GM19324 (cell line): ENCODE results near the gene THRSP.
"Not testable (repeated sequence)": the region's sequence is repeated elsewhere in the genome, so short reads cannot be mapped to it uniquely, and the experiment has no call there.

Experiments used
- ATAC-seq: cut with Tn5 transposase; IDR thresholded peaks from one replicate; pipeline ENCODE4 v1.9.1; 2021; ENCODE audit warnings: mild to moderate bottlenecking, moderate library complexity; ENCODE audit not compliant: unreplicated experiment, low FRiP score

Gene THRSP

GRCh38 chr11:78085972-78086371 lies 22.3 kb downstream of the THRSP start:
- ATAC-seq, result no peak

DNA sequence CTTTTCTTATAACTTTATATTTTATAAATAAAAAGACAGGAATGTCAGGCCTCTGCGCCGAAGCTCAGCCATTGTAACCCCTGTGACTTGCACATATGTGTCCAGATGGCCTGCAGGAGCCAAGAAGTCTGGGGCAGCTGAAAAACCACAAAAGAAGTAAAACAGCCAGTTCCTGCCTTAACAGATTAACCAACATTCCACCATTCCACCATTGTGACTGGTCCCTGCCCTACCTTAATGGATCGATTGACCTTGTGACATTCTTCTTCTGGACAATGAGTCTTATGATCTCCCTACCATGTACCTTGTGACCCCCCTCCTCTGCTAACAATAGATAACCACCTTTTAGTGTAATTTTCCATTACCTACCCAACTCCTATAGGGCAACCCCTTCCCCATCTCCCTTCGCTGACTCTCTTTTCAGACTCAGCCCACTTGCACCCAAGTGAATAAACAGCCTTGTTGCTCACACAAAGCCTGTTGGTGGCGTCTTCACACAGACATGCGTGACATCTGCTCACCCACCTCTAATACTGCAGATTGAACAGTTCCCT lies 22.9 kb downstream of the THRSP start:
- ATAC-seq, result not testable (repeated sequence)

DNA sequence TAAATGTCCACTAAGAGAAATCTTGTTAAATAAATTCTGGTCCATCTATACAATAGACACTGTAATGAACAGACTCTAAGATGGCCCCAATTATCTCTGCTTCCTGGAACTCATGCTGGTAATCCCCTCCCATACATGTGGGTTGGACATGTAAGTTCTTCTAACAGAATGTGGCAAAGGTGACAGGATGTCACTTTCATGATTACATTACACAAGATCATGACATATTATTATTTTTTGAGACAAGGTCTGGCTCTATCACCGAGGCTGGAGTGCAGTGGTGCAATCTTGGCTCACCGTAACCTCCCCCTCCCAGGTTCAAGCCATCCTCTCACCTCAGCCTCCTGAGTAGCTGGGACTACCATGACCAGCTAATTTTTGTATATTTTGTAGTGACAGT lies 30.6 kb downstream of the THRSP start:
- no peak for ATAC-seq

DNA sequence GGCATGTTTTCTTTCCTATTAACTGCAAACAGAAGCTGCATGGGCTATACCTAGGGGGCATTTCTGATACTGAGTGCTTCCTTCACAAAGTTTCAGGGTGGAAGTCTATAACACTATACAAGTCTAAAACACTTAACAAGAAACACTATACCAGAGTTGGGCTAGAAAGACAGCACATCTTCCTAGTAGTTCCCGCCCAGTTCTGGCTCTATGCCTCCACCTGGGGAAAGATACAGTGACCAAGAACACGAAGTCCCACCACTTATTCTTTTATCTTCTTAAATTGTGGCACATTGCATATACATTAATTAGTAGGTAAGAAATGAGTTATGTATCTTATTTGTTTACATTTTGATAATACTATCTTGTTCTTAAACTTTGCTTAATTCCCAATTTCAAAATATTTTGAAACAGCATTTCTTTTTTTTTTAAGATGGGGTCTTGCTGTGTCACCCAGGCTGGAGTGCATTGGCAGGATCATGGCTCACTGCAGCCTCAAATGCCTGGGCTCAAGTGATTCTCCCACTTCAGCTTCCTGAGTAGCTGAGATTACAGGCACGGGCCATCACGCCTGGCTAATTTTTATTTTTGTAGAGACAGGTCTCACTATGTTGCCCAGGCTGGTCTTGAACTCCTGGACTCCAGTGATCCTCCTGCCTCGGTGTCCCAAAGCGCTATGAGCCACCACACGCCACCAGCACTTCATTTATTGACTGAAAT lies 34.2 kb downstream of the THRSP start:
- no peak for ATAC-seq

DNA sequence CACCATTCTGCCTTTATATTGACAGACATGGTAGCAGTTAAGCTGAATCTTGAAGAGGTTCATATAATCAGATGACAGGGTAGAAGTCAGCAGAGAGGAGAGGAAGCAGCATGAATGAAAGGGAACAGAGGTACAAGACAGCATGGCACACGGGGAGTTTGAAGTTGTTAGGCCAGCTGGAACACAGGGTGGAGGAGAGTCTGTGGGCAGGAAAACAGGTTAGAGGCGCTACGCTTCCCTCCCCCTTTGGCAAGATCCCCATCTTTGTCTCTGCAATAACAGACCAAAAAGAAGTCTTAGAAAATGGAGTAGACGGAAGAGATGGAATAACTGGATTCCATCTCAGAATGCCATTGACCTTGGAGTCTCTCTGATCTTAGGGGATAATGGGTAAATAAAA lies 36.0 kb downstream of the THRSP start:
- ATAC-seq, result no peak

GRCh38 chr11:78100261-78100660 lies 36.6 kb downstream of the THRSP start:
- no peak for ATAC-seq

- ATAC-seq, result no peak
Measured at GRCh38 chr11:78100676-78101472, 37.2 kb downstream of the THRSP start.

DNA sequence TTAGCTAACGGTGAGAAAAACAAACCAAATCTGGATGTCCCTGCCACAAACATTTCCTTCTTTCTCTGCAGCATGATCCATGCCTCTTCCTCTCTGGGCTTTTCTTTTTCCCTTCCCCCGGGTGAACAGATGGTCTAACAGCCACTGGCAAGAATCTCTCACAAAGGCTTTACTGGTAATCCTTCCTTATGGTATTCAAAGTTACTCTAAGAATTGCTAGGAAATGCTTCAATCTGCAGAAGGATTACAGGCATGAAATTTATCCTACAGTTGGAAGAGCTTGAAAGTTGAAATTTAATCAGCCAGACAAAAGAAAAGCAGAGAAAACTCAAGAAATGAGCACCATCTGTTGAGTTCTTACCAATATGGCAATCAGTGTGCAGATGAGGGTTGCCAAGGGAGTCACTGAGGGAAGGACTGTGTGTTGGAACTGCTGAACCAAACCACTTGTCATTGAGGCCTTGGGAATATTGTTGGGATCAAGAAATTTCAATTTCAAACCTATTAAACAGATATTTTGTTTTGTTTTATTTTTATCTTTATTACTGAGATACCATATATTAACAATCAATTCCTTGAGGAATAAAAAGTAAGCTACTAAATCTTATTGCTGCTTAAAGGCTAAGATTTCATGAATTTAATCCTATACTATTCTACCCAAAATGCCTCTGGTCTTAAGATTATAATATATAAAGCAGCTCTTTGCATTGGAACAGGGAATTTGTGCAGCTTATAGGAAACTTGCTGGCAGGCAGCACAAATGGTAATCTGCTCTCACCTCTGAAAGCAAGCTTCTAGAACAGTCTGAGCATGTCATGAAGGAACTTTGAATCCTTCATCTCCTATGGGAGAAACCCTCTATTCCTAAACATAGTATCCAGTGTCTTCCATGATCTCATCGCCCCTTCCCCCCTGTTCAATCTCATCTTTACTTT lies 45.7 kb downstream of the THRSP start:
- ATAC-seq, result no peak

DNA sequence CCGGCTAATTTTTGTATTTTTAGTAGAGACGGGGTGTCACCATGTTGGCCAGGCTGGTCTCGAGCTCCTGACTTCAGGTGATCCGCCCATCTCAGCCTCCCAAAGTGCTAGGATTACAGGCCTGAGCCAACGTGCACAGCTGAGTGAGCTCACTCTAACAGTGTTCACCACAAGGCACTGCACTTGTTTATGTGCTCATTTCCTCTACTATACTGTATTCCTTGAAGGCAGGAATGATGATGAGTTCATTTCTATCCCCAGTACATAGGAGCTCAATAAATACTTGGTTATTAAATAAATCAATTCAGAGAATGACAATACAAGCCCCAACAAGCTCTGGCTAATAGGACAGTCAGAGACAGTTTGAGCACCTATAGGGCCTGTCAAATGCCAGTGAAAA lies 46.7 kb downstream of the THRSP start:
- ATAC-seq, result no peak

- no peak for ATAC-seq
Measured at GRCh38 chr11:78110830-78111229, 47.2 kb downstream of the THRSP start.

- ATAC-seq, result no peak
Measured at GRCh38 chr11:78111298-78111697, 47.6 kb downstream of the THRSP start.

GRCh38 chr11:78112582-78113275 lies 49.1 kb downstream of the THRSP start:
- ATAC-seq, result no peak
